ENCODE measurements around the gene FOLR1. TPM values are rescaled to one million over a fixed set of nuclear protein-coding genes. Genes with fewer than 3 reads are reported as not detected.
"Not testable (repeated sequence)": the region's sequence is repeated elsewhere in the genome, so short reads cannot be mapped to it uniquely, and the experiment has no call there.

Gene FOLR1
- total RNA-seq, 1 experiment from 2014 or later = 93.4 TPM

DNA sequence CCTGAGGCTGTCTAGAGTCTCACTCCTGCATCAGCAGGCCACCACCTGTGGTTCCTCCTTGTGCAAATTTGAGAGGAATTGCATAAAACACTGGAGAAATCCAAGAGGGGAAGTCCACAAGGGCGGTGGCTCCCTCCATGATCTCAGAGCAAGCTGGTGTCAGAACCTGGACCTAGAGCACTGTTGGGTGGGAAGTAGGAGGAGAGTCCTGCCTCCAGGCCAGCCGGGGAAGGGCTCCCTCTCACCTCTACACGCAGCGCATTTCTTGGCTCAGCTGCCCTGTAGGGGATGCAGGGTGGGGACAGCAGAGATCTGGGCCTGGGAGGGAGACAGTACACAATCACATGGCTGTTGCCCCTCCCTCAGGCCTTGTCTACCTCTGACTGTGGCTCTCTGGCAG lies 19.9 kb upstream of the FOLR1 start:
- H3K9me3 ChIP-seq; POLR2A ChIA-PET; H3K36me3 ChIP-seq (ENCODE audit: control insufficient read depth, insufficient read depth, low read length); CTCF ChIA-PET; intact Hi-C loops (cut with micrococcal nuclease; ENCODE audit: unreplicated experiment); H3K9me3 Mint-ChIP-seq (ENCODE audit: unreplicated experiment); H3K36me3 Mint-ChIP-seq (ENCODE audit: insufficient read depth, unreplicated experiment); H3K4me3 ChIP-seq (ENCODE audit: low read depth, low read length); BruUV-seq (replicated peaks); H3K27me3 Mint-ChIP-seq (ENCODE audit: insufficient read depth, unreplicated experiment); H3K4me3 Mint-ChIP-seq (ENCODE audit: unreplicated experiment); H3K27me3 ChIP-seq (replicated peaks; ENCODE audit: control insufficient read depth, insufficient read depth, low read length); DNase-seq: not testable (repeated sequence)
- Mint-ChIP-seq H3K27ac (ENCODE audit: unreplicated experiment) (peak overlapping the region; percentile 3), H3K4me1 (ENCODE audit: low read depth, unreplicated experiment) (peaks cover 40% of the 10 kb centered on the region)
- peaks cover 60% of the 10 kb centered on the region for H3K4me1 ChIP-seq

DNA sequence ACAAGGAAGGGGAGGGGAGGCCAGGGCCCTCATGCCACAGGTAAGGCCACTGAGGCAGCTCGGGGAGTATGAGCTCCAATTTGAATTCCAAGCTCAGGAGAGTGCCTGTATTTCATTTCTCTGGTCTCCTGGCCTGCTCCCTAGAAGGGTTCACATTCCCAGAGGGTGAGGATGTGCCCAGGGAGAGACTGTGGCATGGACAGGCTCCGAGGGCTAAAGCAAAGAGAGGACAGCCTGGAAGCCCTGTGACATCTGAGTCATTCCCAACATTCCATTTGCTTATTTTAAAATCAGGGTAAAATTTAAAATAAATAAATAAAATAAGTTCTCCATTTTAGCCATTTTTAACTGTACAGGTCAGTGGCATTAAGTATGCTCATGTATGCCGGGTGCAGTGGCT lies 18.6 kb upstream of the FOLR1 start:
- BruUV-seq (replicated peaks) = no TSS peak
- H3K4me3 Mint-ChIP-seq (ENCODE audit: unreplicated experiment) = no peak overlapping the region
- Histone ChIP-seq H3K4me1 (peaks cover 60% of the 10 kb centered on the region), H3K4me3 (ENCODE audit: low read depth, low read length) (no peak overlapping the region), H3K36me3 (ENCODE audit: control insufficient read depth, insufficient read depth, low read length) (0 out of 2 replicates have a peak, but pooled peaks cover 1% of the 10 kb centered on the region), H3K9me3 (no peaks in the 10 kb centered on the region), H3K27me3 (replicated peaks; ENCODE audit: control insufficient read depth, insufficient read depth, low read length) (no peaks in the 10 kb centered on the region)
- intact Hi-C loops (cut with micrococcal nuclease; ENCODE audit: unreplicated experiment) = no loop called here
- no peak for DNase-seq
- ChIA-PET CTCF (interaction anchor here (0.6 kb wide), 1 partner anchor 258 kb away, joined by 3 read pairs; no protein-coding TSS in a partner anchor), POLR2A (no interaction called here)
- H3K4me1 Mint-ChIP-seq (ENCODE audit: low read depth, unreplicated experiment) = peaks cover 38% of the 10 kb centered on the region
- peaks cover 2% of the 10 kb centered on the region for H3K36me3 Mint-ChIP-seq (ENCODE audit: insufficient read depth, unreplicated experiment)
- peak overlapping the region; percentile 3 for H3K27ac Mint-ChIP-seq (ENCODE audit: unreplicated experiment)
- H3K27me3 Mint-ChIP-seq (ENCODE audit: insufficient read depth, unreplicated experiment) = no peaks in the 10 kb centered on the region
- H3K9me3 Mint-ChIP-seq (ENCODE audit: unreplicated experiment) = no peaks in the 10 kb centered on the region
- TF ChIP-seq, protein P1, sequence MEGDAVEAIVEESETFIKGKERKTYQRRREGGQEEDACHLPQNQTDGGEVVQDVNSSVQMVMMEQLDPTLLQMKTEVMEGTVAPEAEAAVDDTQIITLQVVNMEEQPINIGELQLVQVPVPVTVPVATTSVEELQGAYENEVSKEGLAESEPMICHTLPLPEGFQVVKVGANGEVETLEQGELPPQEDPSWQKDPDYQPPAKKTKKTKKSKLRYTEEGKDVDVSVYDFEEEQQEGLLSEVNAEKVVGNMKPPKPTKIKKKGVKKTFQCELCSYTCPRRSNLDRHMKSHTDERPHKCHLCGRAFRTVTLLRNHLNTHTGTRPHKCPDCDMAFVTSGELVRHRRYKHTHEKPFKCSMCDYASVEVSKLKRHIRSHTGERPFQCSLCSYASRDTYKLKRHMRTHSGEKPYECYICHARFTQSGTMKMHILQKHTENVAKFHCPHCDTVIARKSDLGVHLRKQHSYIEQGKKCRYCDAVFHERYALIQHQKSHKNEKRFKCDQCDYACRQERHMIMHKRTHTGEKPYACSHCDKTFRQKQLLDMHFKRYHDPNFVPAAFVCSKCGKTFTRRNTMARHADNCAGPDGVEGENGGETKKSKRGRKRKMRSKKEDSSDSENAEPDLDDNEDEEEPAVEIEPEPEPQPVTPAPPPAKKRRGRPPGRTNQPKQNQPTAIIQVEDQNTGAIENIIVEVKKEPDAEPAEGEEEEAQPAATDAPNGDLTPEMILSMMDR (IDR thresholded peaks at IDR 0.05; ENCODE audit: insufficient read depth in 1 of 2, low read depth in 1 of 2, low read length in 1 of 2, severe bottlenecking in 1 of 2, unreplicated experiment in 1 of 2) = no peak

DNA sequence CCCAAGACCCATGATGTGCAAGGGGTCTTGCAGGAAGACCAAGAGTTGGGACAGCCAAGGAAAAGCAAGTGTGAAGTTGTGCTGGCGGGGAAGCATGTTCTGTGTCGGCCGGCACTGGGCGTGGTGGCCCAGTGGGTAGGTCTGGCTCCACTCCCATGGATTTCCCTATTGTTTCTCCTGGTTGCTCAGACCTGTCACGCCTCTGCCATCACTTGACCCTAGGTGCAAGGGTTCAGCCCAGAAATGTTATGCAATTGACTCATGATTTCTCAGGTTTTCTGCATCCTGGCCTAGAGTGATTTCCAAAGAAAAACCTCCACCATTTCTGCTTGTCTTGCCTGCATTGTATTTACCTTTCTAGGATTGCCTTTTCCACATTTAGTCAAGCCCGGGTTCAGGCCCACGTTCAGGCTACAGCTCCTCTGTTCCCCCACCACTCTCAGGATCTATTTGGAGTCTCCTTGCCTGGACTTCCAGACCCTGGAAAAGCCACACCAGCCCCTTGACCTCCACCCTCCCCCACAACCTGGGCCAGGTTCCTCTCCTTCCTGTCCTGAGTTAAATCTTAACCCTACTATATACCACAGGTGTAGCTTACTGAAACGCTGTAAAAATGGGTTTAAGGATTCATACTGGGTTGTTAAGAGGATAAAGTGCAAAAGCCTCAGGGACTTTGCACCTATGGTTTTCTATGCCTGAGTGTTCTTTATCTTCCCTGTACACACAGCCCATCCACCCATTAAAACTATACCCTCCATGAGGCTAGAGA lies 17.5 kb upstream of the FOLR1 start:
- Mint-ChIP-seq H3K36me3 (ENCODE audit: insufficient read depth, unreplicated experiment) (no peaks in the 10 kb centered on the region), H3K4me1 (ENCODE audit: low read depth, unreplicated experiment) (peaks cover 30% of the 10 kb centered on the region), H3K27ac (ENCODE audit: unreplicated experiment) (peak overlapping the region; percentile 91), H3K27me3 (ENCODE audit: insufficient read depth, unreplicated experiment) (no peaks in the 10 kb centered on the region), H3K9me3 (ENCODE audit: unreplicated experiment) (no peaks in the 10 kb centered on the region), H3K4me3 (ENCODE audit: unreplicated experiment) (peak overlapping the region; percentile 44)
- Histone ChIP-seq H3K36me3 (ENCODE audit: control insufficient read depth, insufficient read depth, low read length) (0 out of 2 replicates have a peak, but pooled peaks cover 1% of the 10 kb centered on the region), H3K4me3 (ENCODE audit: low read depth, low read length) (no peak overlapping the region), H3K9me3 (no peaks in the 10 kb centered on the region), H3K4me1 (peaks cover 54% of the 10 kb centered on the region), H3K27me3 (replicated peaks; ENCODE audit: control insufficient read depth, insufficient read depth, low read length) (no peaks in the 10 kb centered on the region)
- CTCF ChIA-PET = interaction anchor here (0.6 to 0.9 kb wide), 3 partner anchors 9 to 406 kb away, joined by 4 read pairs; no protein-coding TSS in a partner anchor
- DNase-seq = peak; percentile 51 to 84
- intact Hi-C loops (cut with micrococcal nuclease; ENCODE audit: unreplicated experiment) = loop anchor here (1.0 kb wide), 1 partner anchor 62 kb away; the partner anchor contains the start of gene ANAPC15
- POLR2A ChIA-PET = interaction anchor here (0.7 kb wide), 1 partner anchor 62 kb away, joined by 3 read pairs; the partner anchor contains the start of gene ANAPC15
- TF ChIP-seq, protein P1 (IDR thresholded peaks at IDR 0.05; ENCODE audit: insufficient read depth in 1 of 2, low read depth in 1 of 2, low read length in 1 of 2, severe bottlenecking in 1 of 2, unreplicated experiment in 1 of 2) = no peak
- BruUV-seq (replicated peaks) = no TSS peak
